Osteocyte (in vitro differentiated cells): ENCODE data around the gene TXNDC8. TPM values are rescaled to one million over a fixed set of nuclear protein-coding genes. Genes with fewer than 3 reads are reported as not detected.

Source experiments
- DNase-seq: peaks from one replicate; pipeline ENCODE4 v3.0.0; 2021; ENCODE audit warnings: mixed read lengths; ENCODE audit not compliant: unreplicated experiment; ENCODE audit errors: extremely low spot score
- H3K27ac Mint-ChIP-seq: one replicate; pipeline ENCODE4 v1.8.0; 2021; ENCODE audit warnings: mild to moderate bottlenecking, mixed read lengths; ENCODE audit not compliant: unreplicated experiment
- H3K27me3 Mint-ChIP-seq: one replicate; pipeline ENCODE4 v1.8.0; 2021; ENCODE audit warnings: mixed read lengths; ENCODE audit not compliant: unreplicated experiment
- H3K36me3 Mint-ChIP-seq: one replicate; pipeline ENCODE4 v1.8.0; 2021; ENCODE audit warnings: mixed read lengths; ENCODE audit not compliant: unreplicated experiment
- H3K4me1 Mint-ChIP-seq: one replicate; pipeline ENCODE4 v1.8.0; 2021; ENCODE audit warnings: mixed read lengths; ENCODE audit not compliant: unreplicated experiment
- H3K4me3 Mint-ChIP-seq: one replicate; pipeline ENCODE4 v1.8.0; 2021; ENCODE audit warnings: mild to moderate bottlenecking, moderate library complexity, mixed read lengths; ENCODE audit not compliant: unreplicated experiment
- H3K9me3 Mint-ChIP-seq: one replicate; pipeline ENCODE4 v1.8.0; 2021; ENCODE audit warnings: mixed read lengths; ENCODE audit not compliant: unreplicated experiment
- total RNA-seq: library from RNA; stranded (reverse); gene quantifications from 2 replicates; pipeline ENCODE4 v1.2.1, GENCODE V29; 2021
- TF ChIP-seq, protein P1 (sequence below): fragments of 200-600 bp; sonication (generic); IDR thresholded peaks from 2 replicates; pipeline ENCODE4 v1.5.0; 2021; ENCODE audit warnings: antibody characterized with exemption, mild to moderate bottlenecking, moderate library complexity

TXNDC8 gene
- total RNA-seq, 1 donor from 2014 or later: not detected

DNA sequence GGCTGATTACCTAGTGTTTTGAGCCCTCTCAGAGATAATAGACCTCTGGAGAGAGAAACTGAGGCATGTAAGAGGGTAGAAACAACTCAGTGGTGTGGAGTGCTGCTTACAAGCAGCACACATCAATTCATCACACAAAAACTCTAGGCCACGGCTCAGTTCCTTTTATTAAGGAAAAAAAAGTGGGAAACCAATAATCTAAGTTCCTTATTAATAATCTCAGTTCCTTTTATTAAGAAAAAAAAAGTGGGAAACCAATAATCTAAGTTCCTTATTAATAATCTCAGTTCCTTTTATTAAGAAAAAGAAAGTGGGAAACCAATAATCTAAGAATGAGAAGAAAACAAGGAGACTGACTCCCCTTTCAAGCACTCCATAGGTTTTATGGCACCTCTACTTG lies 28.0 kb downstream of the TXNDC8 start:
- Mint-ChIP-seq H3K27ac (no peak overlapping the region), H3K4me1 (no peaks in the 10 kb centered on the region), H3K4me3 (no peak overlapping the region), H3K36me3 (no peaks in the 10 kb centered on the region), H3K9me3 (peaks cover 4% of the 10 kb centered on the region), H3K27me3 (peaks cover 14% of the 10 kb centered on the region)
- no peak for DNase-seq
- TF ChIP-seq, protein P1, sequence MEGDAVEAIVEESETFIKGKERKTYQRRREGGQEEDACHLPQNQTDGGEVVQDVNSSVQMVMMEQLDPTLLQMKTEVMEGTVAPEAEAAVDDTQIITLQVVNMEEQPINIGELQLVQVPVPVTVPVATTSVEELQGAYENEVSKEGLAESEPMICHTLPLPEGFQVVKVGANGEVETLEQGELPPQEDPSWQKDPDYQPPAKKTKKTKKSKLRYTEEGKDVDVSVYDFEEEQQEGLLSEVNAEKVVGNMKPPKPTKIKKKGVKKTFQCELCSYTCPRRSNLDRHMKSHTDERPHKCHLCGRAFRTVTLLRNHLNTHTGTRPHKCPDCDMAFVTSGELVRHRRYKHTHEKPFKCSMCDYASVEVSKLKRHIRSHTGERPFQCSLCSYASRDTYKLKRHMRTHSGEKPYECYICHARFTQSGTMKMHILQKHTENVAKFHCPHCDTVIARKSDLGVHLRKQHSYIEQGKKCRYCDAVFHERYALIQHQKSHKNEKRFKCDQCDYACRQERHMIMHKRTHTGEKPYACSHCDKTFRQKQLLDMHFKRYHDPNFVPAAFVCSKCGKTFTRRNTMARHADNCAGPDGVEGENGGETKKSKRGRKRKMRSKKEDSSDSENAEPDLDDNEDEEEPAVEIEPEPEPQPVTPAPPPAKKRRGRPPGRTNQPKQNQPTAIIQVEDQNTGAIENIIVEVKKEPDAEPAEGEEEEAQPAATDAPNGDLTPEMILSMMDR: no peak

DNA sequence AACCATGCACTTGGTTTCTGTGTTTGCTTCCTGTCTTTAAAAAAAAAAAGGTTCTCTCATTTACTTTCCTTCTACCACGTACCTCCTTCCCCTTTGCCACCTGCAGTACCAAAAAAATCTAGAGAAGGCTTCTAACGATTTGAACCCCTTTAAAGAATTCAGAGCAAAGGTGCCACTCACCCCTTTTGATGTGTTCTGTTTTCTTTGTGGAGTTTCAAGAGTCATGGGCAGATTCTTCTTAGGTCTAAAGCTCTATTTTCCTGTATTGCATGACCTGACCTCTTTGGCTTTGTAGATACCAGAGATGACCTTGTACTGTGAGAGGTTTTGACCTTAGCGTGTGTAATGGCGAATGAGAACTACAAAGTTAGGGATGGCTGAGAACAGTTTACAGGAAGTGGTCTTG lies 29.0 kb downstream of the TXNDC8 start:
- no peak for DNase-seq
- Mint-ChIP-seq H3K4me3 (no peak overlapping the region), H3K27ac (no peak overlapping the region), H3K9me3 (peaks cover 4% of the 10 kb centered on the region), H3K36me3 (no peaks in the 10 kb centered on the region), H3K27me3 (peaks cover 25% of the 10 kb centered on the region), H3K4me1 (no peaks in the 10 kb centered on the region)
- TF ChIP-seq, protein P1: no peak

DNA sequence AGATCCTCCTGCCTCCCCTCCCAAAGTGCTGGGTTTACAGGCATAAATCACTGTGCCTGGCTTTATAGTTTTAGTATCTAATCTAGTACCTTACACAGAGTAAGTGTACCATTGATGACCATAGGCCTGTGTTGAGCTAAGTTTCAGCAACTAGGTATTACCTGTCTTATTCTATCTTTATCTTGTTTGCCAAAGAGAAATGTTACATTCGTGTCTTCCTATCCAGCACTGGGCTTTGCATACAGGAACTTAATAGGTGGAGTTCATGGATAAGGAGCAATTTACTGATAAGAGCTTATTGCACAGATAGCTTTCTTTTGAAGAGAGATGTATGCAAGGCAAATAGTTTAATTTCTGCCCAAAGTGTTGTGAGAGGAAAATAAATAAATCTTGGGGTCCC lies 30.5 kb downstream of the TXNDC8 start:
- Mint-ChIP-seq H3K4me1 (no peaks in the 10 kb centered on the region), H3K27me3 (peaks cover 34% of the 10 kb centered on the region), H3K36me3 (no peaks in the 10 kb centered on the region), H3K9me3 (no peaks in the 10 kb centered on the region), H3K27ac (no peak overlapping the region), H3K4me3 (no peak overlapping the region)
- TF ChIP-seq, protein P1: no peak
- no peak for DNase-seq

DNA sequence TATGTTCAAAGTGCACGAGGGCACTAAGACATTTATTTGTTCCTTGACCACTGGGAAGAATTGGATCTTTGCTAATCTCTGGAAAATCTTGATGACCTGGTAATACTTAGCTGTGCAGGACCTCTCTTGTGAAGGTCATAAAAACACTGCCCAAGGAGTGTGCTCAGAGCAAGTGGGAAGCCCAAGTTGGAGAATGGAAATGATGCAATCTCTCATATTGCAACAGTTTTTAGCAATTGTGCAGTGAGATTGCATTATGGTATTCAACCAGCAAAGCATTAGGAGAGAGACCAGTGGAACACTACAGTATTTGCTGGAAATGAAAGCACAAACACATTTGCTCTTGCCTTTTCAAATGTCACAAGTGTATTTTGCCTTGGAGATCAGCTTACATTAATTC lies 34.5 kb downstream of the TXNDC8 start:
- Mint-ChIP-seq H3K9me3 (no peaks in the 10 kb centered on the region), H3K4me1 (no peaks in the 10 kb centered on the region), H3K27me3 (peaks cover 38% of the 10 kb centered on the region), H3K27ac (no peak overlapping the region), H3K4me3 (no peak overlapping the region), H3K36me3 (no peaks in the 10 kb centered on the region)
- no peak for DNase-seq
- TF ChIP-seq, protein P1: no peak

DNA sequence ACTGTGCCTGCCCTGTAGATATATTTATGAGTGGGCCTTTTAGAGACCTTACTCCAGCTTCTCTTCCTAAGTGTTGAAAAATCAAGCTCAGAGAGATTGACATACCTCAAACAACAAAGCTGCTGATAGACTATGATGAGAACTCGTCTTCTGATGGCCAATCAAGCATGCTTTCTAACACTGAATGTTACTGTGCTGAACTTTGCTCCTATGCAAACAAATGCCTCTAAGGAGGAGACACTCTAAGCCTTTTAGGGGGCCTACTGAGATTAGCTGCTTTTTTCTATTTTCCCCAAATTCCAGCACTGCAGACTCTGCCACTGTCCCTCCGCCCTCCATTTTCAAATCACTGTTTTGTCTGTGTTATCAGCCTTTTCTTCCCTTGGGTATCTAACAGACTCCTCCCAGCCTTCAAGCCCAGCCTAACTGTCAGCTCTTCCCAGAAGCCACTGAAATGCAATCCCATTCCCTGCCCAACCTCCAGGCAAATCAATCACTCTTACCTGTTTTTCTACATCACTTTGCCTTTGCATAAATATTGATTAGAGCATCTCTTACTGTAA lies 39.5 kb downstream of the TXNDC8 start:
- no peaks in the 10 kb centered on the region for H3K4me1 Mint-ChIP-seq
- no peak overlapping the region for H3K4me3 Mint-ChIP-seq
- no peaks in the 10 kb centered on the region for H3K36me3 Mint-ChIP-seq
- H3K27ac Mint-ChIP-seq: no peak overlapping the region
- no peak for DNase-seq
- TF ChIP-seq, protein P1: no peak
- H3K27me3 Mint-ChIP-seq: peaks cover 20% of the 10 kb centered on the region
- no peaks in the 10 kb centered on the region for H3K9me3 Mint-ChIP-seq
